Measurements from ENCODE around the gene ADH7. TPM values are rescaled to one million over a fixed set of nuclear protein-coding genes. Genes with fewer than 3 reads are reported as not detected.

ADH7 gene
- total RNA-seq, 2 donors from 2014 or later = not detected

- Histone ChIP-seq H3K9me3 (peaks cover 0 to 34% of the 10 kb centered on the region in 2 donors), H3K4me3 (no peak overlapping the region), H3K4me1 (no peaks in the 10 kb centered on the region), H3K36me3 (no peaks in the 10 kb centered on the region), H3K27ac (peak overlapping the region in 1 of 2 donors; percentile 34), H3K27me3 (no peaks in the 10 kb centered on the region)
- DNase-seq (ENCODE audit: low spot score) = no peak
- no peak for TF ChIP-seq CTCF (IDR thresholded peaks at IDR 0.05)
These were observed 45.5 kb downstream of the ADH7 start for GRCh38 chr4:99389606-99390005.

- no peak overlapping the region for H3K4me3 ChIP-seq
- H3K27ac ChIP-seq = peak overlapping the region; percentile 78 to 81
- no peaks in the 10 kb centered on the region for H3K4me1 ChIP-seq
- TF ChIP-seq CTCF (IDR thresholded peaks at IDR 0.05) = no peak
- H3K36me3 ChIP-seq = no peaks in the 10 kb centered on the region
- H3K9me3 ChIP-seq = peaks cover 0 to 21% of the 10 kb centered on the region in 2 donors
- H3K27me3 ChIP-seq = no peaks in the 10 kb centered on the region
- peak; percentile 79 for DNase-seq (ENCODE audit: low spot score)
These were observed 51.2 kb downstream of the ADH7 start for GRCh38 chr4:99383833-99384392.

- H3K27me3 ChIP-seq = no peaks in the 10 kb centered on the region
- peaks cover 0 to 16% of the 10 kb centered on the region in 2 donors for H3K9me3 ChIP-seq
- no peaks in the 10 kb centered on the region for H3K4me1 ChIP-seq
- peak overlapping the region; percentile 78 to 81 for H3K27ac ChIP-seq
- H3K4me3 ChIP-seq = no peak overlapping the region
- no peak for DNase-seq (ENCODE audit: low spot score)
- TF ChIP-seq CTCF (IDR thresholded peaks at IDR 0.05) = no peak
- H3K36me3 ChIP-seq = no peaks in the 10 kb centered on the region
These were observed 51.7 kb downstream of the ADH7 start for GRCh38 chr4:99383399-99383798.

GRCh38 chr4:99382745-99383360, 52.3 kb downstream of the ADH7 start:
- Histone ChIP-seq H3K36me3 (no peaks in the 10 kb centered on the region), H3K9me3 (peaks cover 0 to 13% of the 10 kb centered on the region in 2 donors), H3K4me1 (no peaks in the 10 kb centered on the region), H3K27ac (peak overlapping the region; percentile 78 to 81), H3K4me3 (no peak overlapping the region), H3K27me3 (no peaks in the 10 kb centered on the region)
- TF ChIP-seq CTCF (IDR thresholded peaks at IDR 0.05) = no peak
- no peak for DNase-seq (ENCODE audit: low spot score)

GRCh38 chr4:99381588-99382175, 53.5 kb downstream of the ADH7 start:
- H3K4me1 ChIP-seq = no peaks in the 10 kb centered on the region
- no peaks in the 10 kb centered on the region for H3K27me3 ChIP-seq
- DNase-seq (ENCODE audit: low spot score) = no peak
- H3K36me3 ChIP-seq = no peaks in the 10 kb centered on the region
- no peak for TF ChIP-seq CTCF (IDR thresholded peaks at IDR 0.05)
- no peak overlapping the region for H3K27ac ChIP-seq
- H3K9me3 ChIP-seq = peaks cover 0 to 11% of the 10 kb centered on the region in 2 donors
- no peak overlapping the region for H3K4me3 ChIP-seq

Data from right atrium auricular region (tissue), 2 donors.